Stomach (tissue), 4 donors: Measurements from ENCODE around the gene TMEM271.

Experiments
- POLR2A ChIP-seq, 4 donors: fragments of 450-650 bp; IDR thresholded peaks; one replicate each; pipeline ENCODE4 v1.6.1; 2016; ENCODE audit warnings: antibody characterized with exemption in 4 of 4, control low read depth in 2 of 4, mild to moderate bottlenecking in 1 of 4, moderate library complexity in 1 of 4
- TF ChIP-seq, protein P1 (sequence below), 7 experiments: fragments of 450-650 bp in 4 of 7; fragments of 200-600 bp in 3 of 7; sonication (generic) in 3 of 7; IDR thresholded peaks; one replicate each; pipeline ENCODE4 v1.5.1; 2016 to 2019; ENCODE audit warnings: antibody characterized with exemption in 7 of 7, control low read depth in 2 of 7, mild to moderate bottlenecking in 1 of 7

DNA sequence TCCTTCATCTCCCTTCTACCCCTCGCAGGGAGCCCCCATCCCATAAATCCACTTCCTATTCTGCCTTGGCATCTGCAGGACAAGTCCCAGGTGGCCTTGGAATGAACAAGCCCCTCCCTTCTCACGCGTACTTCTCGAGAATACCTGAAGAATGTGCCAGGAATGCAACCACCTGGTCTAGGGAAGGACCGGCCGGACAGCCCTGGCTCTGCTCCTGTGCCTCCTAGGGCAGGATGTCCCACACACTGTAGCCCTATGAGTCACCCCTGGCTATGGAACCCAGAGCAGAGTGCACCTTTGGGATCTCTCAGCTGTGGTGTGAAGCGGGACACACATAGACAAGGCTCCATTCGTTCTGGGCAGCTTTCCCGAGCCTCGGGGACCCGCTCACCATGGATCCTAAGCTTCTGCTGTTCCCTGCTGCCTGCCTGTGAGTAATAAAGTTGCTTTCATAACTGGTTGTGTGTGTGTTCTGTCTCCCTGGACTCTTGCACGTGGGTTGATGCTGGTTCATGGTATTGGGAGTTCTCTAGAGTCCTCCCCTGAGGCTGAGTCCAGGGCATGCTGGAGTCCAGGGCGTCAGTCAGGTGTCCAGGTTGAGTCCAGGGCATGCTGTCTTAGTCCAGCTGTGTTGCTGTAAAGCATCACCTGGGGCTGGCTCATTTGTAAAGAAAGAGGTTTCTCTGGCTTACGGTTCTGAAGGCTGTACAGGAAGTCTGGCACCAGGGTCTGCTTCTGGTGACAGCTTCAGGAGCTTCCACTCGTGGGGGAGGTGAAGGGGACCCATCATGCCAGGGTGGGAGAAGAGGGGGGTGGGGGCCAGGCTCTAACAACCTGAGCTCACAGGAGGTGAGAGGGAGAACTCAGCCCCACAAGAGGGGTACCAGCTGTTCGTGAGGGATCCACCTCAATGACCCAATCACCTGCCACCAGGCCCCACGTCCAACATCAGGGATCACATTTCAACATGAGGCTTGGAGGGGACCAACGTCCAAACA is 41.8 kb upstream of the TMEM271 start:
- TF ChIP-seq, protein P1, sequence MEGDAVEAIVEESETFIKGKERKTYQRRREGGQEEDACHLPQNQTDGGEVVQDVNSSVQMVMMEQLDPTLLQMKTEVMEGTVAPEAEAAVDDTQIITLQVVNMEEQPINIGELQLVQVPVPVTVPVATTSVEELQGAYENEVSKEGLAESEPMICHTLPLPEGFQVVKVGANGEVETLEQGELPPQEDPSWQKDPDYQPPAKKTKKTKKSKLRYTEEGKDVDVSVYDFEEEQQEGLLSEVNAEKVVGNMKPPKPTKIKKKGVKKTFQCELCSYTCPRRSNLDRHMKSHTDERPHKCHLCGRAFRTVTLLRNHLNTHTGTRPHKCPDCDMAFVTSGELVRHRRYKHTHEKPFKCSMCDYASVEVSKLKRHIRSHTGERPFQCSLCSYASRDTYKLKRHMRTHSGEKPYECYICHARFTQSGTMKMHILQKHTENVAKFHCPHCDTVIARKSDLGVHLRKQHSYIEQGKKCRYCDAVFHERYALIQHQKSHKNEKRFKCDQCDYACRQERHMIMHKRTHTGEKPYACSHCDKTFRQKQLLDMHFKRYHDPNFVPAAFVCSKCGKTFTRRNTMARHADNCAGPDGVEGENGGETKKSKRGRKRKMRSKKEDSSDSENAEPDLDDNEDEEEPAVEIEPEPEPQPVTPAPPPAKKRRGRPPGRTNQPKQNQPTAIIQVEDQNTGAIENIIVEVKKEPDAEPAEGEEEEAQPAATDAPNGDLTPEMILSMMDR (IDR thresholded peaks at IDR 0.05) = no peak
- no peak for TF ChIP-seq POLR2A (IDR thresholded peaks at IDR 0.05)
